ENCODE results near the gene CLDND2.

DNA sequence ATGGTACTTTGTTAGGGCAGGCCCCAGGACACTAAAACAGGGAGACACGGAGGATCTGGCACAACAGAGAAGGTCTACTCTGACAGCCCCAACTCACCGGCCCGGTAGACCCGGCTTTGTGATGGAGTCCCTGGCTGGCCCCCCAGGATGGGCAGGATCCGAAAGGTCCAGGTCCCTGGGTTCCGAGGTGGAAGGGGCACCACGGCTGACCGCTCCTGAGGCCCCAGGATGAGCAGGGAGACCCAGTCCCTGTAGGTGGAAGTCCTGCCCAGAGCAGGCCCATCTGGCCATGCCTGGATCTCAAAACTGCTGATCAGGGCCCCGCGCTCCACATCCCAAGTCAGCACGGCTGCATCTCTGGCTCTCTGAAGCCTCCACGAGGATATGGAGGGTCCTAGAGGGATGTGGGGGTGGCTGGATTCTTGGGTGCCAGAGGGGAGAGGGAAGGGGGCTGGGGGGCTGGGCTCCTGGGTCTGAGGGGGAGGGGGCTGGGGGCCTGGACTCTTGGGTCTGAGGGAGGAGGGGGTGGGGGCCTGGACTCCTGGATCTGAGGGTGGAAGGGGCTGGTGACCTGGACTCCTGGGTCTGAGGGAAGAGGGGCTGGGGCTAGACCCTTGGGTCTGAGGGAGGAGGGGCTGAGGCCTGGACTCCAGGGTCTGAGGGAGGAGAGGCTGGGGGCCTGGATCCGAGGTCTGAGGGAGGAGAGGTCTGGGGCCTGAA, 31.5 kb downstream of the CLDND2 start:
- TF ChIP-seq, protein P1, sequence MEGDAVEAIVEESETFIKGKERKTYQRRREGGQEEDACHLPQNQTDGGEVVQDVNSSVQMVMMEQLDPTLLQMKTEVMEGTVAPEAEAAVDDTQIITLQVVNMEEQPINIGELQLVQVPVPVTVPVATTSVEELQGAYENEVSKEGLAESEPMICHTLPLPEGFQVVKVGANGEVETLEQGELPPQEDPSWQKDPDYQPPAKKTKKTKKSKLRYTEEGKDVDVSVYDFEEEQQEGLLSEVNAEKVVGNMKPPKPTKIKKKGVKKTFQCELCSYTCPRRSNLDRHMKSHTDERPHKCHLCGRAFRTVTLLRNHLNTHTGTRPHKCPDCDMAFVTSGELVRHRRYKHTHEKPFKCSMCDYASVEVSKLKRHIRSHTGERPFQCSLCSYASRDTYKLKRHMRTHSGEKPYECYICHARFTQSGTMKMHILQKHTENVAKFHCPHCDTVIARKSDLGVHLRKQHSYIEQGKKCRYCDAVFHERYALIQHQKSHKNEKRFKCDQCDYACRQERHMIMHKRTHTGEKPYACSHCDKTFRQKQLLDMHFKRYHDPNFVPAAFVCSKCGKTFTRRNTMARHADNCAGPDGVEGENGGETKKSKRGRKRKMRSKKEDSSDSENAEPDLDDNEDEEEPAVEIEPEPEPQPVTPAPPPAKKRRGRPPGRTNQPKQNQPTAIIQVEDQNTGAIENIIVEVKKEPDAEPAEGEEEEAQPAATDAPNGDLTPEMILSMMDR (conservative IDR thresholded peaks at IDR 0.05; ENCODE audit: low read depth in 2 of 2): no peak
- TF ChIP-seq POLR2AphosphoS5 (IDR thresholded peaks at IDR 0.05; ENCODE audit: low read depth): no peak
- TF ChIP-seq, protein P2, sequence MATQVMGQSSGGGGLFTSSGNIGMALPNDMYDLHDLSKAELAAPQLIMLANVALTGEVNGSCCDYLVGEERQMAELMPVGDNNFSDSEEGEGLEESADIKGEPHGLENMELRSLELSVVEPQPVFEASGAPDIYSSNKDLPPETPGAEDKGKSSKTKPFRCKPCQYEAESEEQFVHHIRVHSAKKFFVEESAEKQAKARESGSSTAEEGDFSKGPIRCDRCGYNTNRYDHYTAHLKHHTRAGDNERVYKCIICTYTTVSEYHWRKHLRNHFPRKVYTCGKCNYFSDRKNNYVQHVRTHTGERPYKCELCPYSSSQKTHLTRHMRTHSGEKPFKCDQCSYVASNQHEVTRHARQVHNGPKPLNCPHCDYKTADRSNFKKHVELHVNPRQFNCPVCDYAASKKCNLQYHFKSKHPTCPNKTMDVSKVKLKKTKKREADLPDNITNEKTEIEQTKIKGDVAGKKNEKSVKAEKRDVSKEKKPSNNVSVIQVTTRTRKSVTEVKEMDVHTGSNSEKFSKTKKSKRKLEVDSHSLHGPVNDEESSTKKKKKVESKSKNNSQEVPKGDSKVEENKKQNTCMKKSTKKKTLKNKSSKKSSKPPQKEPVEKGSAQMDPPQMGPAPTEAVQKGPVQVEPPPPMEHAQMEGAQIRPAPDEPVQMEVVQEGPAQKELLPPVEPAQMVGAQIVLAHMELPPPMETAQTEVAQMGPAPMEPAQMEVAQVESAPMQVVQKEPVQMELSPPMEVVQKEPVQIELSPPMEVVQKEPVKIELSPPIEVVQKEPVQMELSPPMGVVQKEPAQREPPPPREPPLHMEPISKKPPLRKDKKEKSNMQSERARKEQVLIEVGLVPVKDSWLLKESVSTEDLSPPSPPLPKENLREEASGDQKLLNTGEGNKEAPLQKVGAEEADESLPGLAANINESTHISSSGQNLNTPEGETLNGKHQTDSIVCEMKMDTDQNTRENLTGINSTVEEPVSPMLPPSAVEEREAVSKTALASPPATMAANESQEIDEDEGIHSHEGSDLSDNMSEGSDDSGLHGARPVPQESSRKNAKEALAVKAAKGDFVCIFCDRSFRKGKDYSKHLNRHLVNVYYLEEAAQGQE (IDR thresholded peaks at IDR 0.05; ENCODE audit: unreplicated experiment): no peak
- no peak for TF ChIP-seq EZH2phosphoT487 (IDR thresholded peaks at IDR 0.05; ENCODE audit: unreplicated experiment)
- no peak for TF ChIP-seq CREB1 (CRISPR knock-in tag; IDR thresholded peaks at IDR 0.05; ENCODE audit: low read depth)
- no peak for TF ChIP-seq EZH2 (IDR thresholded peaks at IDR 0.05; ENCODE audit: low read depth, unreplicated experiment)

Measured in GM23338 (cell line).